NCI-H187 treated with DMSO at 0.1 percent for 48 hours (cell line): Measurements from ENCODE around the gene ARNT2.
"Not testable (repeated sequence)": the region's sequence is repeated elsewhere in the genome, so short reads cannot be mapped to it uniquely, and the experiment has no call there.

ENCODE experiments used
- DNase-seq: peaks from one replicate; lab custom pipeline; 2025; lab: John Stamatoyannopoulos, UW

Gene ARNT2

DNA sequence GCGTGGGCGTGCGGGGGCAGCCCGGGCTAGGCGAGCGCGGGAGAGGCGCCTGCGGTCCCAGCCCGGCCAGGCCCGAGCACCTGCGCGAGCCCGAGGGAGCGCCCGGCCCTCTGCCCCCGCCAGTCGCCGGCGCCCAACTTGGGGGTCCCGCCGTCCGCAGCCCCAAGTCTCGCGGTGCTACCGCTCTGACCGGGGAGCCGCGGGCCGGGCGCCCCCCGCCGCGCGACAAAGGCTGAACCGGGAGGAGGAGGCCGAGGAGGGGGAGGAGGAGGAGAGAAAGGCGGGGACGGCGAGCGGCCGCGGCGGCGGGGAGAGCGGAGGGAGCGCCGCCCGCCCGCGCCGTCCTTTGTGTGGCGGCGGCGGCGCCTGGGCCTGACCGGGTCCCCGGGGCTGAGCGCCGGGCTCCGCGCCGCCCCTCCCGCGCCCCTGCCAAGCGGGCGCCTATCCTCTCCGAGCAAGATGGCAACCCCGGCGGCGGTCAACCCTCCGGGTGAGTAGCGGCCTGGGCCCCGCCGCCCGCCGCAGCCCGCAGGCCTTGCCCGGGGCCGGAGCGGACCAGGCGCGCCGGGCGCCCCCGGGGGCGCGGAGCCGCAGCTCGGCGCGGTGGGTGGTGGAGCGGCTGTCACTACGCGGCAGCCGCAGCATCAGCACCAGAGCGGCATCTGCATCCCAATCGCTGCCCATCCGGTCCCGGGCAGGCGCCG, at the start of gene ARNT2:
Gene ARNT2 (plus strand): TSS at position 326 of the 704 bp plus-strand sequence. CDS start 134 bp downstream, at position 460.
- DNase-seq: no peak

DNA sequence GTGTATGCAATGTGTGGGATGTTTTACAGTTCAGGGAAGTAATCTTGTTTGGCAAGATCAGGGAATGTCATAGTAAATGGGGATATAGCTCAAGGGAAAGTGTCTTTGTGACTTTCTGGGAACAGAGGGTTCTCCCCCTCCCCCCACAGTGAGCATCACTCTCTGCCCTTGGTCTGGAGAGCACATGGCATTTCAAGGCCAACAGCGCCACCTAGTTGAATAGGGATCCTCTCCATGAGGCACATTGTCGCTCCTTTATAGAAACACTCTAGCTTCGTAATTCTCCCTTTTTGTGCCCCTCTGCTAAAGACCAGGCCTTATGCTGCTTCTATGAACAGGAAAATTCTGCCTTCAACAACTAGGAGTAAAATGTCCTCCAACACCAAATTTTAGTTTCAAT, 37.1 kb upstream of the ARNT2 start:
- no peak for DNase-seq

DNA sequence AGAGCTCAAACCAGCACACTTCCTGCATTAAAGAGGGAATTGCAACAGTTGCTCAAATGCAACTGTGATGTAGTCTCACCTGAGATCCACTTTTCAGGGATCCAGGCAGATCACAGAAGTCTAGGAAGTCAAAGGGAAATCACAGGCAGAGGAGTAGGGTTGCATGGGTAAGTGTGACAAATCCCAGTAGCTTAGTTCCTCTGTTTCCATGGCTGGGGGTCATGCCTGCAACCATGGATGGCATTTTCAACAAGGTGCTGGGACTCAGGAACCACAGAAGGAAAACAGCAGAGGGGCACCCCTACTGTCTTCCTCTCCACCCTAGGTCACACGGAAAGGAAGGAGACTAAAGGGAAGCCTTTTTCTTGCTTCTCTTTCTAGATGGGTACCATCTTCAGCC, 36.5 kb upstream of the ARNT2 start:
- DNase-seq: no peak

DNA sequence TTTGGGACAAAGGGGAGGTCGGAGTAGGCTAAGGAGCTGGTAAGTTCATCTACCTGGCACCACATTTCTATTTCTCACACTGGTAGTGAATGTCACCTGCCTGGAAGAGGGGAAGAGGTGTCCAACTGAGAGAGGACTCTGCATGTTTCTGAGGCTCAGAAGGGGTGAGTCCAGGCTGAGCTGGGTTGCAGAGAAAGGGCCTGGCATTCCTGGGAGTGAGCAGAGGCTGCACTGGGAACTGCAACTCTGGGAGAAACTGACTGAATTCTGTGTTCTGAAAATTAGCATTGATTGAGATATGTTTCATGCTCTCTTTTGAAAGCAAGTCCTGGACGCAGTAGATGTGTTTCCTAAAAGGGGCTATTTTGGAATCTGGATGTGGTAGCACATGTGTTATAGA, 32.3 kb upstream of the ARNT2 start:
- DNase-seq: no peak

DNA sequence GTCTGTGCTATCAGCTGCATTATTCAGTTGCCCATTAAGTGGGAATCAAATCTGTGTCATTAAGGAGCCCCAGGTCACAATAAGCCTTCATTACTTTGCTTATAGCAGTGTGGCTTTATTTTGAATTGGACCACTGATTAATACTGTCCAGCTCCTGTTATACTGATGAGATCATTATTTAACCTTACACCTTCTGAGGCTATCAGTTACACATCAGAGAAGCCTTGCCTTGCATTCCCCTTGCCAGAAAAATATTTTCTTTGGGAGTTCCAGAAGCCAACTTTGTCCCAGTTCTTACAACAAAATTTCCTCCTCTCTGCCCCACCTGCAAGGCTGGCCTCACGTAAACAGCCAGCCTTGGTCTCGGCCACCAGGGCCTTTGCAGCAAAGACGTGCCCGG, 29.7 kb upstream of the ARNT2 start:
- no peak for DNase-seq

DNA sequence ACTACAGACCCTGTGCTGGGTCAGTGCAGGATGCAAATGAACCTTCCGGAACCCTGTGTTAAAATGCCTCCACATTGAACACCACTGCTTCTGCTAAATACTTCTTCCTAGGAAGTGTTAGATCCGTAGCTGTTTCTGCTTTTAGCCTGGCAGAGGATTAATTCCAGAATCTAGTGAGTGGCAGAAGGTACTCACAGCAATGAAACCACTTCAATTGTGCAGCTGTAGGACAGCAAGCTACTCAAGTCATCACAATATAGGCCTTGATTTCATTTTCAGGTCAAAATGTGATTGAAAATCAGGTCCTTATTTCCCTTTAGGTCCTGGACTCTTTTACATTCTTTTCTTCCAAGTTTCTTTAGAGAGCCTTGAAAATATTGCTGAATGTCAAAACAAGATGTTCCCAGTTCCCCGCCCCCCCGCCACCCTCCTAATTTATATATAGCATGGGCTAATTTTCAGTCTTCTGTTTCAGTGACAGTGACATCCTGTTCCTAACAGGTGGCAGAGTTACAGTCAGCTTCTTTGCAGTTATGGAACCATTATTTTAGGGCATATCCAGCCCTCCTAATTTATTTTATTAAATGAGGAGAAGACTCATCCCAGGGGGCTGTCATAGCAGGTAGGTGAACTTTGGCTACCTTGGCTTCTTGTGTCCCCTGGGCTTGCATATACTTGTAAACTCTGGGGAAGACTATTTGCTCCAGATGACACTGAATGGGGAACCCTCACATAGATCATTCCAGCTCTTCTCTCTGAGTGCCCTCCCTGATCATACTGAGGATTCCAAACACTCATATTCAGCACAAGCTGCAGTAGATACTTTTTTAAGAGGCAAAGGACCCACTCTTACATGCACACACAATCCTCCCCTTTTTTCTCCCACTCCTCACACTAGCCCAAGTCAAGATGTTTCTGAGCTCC, 28.0 kb upstream of the ARNT2 start:
- DNase-seq: no peak

DNA sequence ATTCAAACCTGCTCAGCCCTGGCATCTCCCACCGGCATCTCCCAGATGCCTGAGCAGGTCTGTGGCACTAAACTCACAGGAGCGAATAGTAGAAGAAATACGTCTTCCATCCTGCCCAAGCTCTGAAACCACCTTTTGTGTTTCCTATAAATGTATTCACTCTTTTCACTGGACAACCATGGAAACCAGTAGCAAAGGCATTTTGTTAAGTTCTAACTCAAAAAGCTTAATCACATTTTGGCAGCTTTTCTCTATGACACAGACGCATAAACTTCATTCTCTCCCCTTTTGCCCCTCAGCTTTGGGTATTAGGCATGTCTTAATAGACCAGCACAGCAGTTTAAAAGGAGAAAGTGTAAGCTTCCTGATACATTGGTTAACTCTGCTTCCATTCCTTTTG, 24.5 kb upstream of the ARNT2 start:
- DNase-seq: no peak

DNA sequence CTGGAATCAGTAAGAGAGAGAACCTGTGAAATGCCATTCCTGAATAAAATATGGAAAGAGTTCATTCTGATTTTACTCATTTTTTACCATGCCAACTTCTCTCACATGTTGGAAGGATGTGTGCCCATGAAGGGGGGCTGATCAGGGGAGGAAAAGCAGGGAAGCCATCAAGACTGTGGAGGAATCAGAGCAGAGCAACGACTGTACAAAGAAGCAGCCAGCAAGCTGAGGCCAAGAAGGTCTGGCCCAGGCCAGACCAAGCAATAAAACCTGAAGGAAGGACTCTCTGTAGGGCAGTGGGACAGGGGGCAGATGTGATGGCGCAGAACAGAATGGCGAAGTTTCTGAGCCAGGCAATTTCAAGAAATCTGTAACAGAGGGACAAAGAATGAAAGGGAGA, 24.0 kb upstream of the ARNT2 start:
- DNase-seq: no peak

DNA sequence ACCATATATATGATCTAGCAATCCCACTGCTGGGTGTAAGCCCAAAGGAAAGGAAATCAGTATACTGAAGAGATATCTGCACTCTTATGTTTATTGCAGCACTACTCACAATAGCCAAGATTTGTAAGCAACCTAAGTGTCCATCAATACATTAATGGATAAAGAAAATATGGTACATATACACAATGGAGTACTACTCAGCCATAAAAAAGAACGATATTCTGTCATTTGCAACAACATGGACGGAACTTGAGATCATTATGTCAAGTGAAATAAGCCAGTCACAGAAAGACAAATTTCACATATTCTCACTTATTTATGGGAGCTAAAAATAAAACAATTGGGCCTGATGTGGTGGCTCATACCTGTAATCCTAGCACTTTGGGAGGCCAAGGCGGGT, 21.9 kb upstream of the ARNT2 start:
- DNase-seq: no peak

DNA sequence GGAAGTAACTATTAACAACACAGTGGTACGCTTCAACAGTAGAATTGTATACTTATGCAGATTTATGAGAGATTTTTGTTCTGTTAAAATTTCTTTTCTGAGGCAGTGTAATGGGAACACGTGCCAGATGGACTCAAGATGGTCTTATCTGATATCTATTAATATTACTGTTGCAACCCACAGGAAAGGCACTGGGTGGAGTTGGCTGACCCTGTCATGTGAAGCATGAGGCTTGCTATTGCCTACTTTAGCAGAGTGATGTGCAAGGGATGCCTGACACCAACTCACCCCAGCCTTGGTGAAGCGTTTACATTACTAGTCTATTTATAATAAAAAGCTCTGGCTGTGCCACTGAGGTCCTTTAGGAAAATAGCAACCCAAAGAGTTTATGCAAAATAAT, 19.8 kb upstream of the ARNT2 start:
- DNase-seq: no peak

DNA sequence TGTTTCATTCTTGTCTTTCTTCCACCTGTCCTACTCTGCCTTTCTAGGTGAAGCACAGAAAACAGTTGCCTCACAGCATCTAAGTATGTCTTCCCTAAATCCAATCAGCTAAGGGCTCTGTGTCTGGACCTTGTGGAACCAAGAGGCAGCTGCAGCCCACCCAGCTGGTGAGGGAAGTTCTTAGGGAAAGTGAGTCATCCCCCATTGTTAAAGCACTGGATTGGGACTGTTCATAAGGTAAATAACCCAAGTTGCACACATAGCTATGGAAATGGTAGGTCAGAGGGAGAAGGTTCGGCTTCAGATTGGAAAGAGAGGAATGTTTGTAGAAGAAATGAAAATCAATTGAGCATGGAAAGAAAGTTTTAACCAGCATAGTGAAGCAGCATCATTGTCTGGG, 18.0 kb upstream of the ARNT2 start:
- DNase-seq: no peak

DNA sequence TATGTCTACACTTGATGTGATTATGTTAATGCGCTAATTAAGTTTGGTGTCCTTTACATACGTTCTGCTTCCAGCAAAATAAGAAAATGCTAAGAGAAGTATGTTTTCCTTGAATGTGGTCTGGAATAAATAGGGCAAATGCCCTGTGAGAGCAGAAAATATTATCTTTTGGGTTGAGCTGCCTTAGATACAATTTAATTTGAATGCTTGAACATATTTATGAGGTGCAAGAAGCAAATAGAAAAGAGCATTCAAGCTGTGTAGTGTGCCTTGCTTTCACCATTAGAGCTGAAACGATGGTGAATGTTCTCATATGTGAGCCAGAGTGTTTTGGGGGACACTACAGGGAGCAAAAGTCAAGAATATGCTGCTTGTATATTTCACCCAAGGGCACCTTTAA, 15.9 kb upstream of the ARNT2 start:
- DNase-seq: no peak

DNA sequence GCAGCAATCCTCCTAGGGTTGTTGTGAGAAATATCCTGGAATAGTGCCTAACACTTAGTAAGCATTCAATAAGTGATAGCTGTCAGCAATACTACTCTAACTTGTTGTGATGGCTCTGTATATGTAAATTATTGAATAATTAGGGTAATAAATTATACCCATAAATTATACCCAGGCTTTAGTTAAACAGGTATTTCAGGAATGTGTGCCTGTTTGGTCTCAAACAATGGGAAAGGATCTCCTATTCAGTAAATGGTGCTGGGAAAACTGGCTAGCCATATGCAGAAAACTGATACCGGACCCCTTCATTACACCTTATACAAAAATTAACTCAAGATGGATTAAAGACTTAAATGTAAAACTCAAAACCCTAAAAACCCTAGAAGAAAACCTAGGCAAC, 14.8 kb upstream of the ARNT2 start:
- no peak for DNase-seq

DNA sequence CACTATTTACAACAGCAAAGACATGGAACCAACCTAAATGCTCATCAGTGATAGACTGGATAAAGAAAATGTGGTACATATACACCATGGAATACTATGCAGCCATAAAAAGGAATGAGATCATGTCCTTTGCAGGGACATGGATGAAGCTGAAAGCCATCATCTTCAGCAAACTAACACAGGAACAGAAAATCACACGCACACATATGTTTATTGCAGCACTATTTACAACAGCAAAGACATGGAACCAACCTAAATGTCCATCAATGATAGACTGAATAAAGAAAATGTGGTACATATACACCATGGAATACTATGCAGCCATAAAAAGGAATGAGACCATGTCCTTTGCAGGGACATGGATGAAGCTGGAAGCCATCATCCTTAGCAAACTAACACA, 13.2 kb upstream of the ARNT2 start:
- not testable (repeated sequence) for DNase-seq

DNA sequence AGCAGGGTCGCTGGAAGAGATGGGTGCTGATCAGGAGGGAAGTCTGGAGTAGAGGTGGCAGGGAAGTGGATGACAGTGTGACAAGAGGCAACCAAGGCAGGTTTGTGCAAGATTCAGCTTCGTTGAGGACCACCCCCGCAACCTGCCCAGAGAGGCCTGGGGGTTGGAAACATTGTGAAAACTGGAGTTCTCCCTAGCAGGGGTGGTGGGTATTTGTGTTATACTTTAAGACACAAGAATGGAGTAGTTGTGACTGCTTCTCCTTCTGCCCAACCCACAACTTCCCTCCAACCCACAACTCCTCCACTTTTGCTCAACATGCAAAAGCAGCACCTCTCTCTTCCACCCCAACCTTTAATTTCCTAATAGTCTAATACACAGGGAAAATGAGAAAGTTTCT, 8.6 kb upstream of the ARNT2 start:
- DNase-seq: no peak

DNA sequence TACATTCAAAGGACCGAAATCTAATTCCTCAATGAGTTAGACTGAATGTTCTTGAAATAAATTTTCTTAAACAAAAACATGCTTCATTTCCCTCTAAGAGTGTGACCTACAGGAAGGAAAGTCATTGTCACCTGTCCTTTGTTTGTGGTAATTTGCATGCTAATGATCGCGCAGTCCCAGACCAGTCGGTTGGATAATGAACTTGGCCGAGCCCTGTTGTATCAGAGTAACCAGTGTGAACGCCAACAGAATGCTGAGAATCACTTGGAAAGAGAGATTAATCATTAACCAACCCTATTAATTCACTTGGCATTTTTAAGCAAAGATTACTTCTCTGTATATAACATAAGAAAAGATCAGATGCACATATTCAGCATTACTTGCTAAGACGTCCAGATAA, 8.1 kb upstream of the ARNT2 start:
- no peak for DNase-seq

DNA sequence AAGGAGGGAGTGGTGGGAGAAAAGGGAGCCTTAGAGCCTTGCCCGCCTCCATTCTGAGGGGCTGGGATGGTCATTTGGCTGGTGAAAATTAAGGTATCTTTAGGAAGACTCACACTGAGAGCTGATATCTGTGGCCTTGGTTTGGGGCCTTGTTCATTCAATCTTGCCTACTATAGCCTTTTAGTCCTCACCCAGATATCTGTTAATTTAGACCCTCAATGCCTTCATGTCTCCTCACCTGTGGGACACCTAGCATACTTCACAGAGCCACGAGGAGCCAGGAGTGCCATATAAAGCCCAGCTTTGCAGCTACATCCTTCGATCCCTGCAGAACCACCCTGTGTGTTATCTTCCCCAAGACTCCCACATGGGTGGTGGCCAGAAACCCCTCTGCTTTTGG, 4.7 kb upstream of the ARNT2 start:
- DNase-seq: no peak

DNA sequence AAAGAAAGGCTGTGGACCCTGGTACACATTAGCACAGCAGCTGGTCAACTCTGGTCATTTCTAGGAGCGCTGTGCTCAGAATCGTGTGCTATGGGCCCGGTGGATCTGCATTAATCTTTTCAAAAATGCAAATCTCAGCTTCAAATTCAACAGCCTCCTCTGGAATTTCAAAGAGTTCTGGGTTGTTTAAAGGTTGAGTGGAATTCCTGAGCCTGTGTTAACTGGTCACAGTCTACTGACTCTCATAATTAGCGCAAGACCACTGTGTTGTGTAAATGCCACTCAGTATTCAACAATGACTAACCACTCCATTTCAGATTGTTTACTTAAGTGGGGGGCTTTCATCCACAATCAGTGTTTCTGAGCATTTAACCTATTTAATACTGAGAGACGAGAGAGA, 2.7 kb upstream of the ARNT2 start:
- no peak for DNase-seq

DNA sequence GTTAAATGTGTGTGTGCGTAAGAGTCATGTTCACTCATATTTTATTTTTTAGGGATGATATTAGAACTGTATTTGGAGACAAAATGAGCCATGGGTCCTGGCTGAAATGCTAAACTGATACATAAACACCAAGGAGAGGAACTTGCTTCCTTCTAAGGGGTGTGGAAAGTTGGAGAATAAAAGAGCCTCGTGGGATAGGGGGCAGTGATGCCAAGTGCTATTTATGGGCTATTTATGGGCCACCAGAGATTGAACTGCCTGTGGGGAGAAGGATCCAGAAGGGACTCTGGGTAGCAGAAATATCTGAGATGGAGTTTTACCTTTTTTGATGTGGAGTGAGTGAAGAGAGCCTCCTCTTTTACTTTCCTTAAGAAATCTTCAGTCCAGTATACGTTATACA, 1.8 kb upstream of the ARNT2 start:
- no peak for DNase-seq

DNA sequence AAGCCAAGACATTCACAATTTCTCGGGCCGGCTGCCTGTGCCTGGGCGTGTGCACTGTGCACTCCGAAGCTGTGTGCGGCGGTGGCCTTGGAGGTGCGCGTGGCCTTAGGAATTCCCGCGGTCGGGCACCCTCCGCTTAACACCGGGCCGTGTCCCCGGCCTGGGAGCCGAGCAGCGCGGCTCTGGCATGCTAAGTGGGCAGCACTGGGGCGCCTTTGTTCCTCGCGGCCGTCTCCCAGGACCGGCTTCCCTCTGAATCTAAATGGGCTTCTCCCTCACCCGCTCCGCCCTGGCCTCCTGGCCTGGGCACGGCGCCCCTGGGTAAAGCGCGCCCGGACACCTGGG, 498 bp upstream of the ARNT2 start:
- no peak for DNase-seq

DNA sequence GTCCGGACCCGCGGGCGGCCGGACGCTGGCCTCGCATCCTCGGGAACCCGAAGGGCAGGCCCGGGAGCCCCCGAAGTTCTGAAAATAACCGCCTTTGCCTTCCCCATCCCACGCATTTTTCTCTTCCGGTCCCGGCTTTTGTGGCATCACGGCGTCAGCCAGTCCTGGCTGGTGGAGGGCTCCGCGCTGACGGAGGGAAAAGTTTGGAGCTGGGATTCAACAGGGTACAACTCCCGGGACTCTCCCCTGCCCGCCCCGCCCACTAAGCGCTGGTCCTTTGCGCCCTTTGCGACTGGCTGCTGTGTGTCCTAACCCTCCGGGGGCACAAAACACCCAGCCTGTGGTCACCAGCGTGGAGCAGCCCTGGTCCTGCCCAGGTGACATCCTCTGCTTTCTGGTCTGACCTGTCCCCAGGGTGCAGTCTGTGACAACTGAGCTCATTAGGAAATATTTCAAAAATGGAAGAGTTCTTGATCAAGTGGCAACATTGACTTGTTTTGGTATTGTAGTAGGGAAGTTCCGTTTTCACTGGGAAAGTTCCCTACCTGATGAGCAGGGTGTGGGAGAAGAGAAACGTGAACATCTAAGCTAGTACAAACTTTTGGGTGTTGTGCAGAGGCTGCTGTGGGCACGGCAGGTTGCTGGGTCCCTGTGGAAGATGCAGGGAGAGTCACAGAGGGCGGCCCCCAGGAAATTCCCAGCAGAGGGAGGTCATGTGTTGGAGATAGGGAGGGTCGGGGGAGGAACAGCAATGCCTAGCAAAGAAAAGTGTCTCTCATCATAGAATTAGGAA, 775 bp downstream of the ARNT2 start:
- no peak for DNase-seq

DNA sequence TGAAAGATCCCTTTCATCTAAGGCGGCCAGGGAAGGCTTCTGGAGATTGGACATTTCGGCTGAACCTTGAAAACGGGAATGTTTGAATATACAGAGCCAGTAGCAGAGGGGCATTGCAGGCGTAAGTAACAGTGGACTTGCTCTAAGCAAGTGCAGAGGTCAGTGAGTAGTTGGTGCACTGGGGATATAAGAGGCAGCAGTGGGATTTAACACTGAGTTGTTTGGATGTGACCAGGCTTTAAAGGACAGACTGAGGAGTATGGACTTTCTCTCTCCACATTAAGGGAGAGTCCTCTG, 1.3 kb downstream of the ARNT2 start:
- no peak for DNase-seq

DNA sequence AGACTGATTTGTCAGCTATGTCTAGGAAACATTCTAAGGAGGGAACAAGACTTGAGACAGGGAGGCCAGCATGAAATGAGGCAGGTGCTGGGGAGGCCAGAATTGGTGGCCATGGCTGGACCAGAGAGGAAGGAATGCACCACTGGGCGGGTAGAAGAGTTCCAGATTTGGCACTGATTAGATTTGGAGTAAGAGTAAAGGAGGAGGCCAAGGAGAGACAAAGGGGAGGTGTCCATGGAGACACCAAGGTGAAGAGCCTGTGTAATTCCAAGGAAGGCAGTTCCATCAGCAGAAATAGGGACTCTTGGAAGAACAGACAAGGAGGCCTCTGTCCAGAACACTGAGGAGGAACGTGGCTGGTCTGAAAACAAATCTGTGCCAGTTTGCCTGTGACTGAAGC, 1.8 kb downstream of the ARNT2 start:
- no peak for DNase-seq
